HG03060 (cell line): ENCODE measurements around the gene KLHL25.

Source experiments
- ATAC-seq: cut with Tn5 transposase; IDR thresholded peaks from one replicate; pipeline ENCODE4 v1.9.1; 2021; ENCODE audit warnings: low read depth, moderate number of reproducible peaks; ENCODE audit not compliant: unreplicated experiment

KLHL25 gene

GRCh38 chr15:85762039-85762755, 32.5 kb downstream of the KLHL25 start:
- no peak for ATAC-seq

DNA sequence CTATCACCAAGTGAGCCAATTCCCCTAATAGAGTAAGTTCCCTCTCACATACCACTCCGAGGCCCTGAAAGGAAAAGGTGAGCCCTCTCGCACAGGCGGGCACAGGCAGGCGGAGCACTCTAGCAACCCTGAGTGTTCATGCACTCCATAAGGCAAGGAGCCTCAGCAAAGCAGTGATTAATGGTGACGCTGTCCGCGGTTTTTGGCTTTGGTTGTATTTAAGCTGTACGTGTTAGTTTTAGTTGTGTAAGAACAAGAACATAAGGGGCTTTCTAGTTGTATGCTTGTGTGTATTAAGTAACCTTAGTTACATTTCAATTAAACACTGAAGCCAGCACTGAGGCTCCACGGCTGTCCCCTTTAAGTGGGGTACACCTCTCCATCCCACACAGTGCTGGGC, 33.1 kb downstream of the KLHL25 start:
- ATAC-seq, result no peak

DNA sequence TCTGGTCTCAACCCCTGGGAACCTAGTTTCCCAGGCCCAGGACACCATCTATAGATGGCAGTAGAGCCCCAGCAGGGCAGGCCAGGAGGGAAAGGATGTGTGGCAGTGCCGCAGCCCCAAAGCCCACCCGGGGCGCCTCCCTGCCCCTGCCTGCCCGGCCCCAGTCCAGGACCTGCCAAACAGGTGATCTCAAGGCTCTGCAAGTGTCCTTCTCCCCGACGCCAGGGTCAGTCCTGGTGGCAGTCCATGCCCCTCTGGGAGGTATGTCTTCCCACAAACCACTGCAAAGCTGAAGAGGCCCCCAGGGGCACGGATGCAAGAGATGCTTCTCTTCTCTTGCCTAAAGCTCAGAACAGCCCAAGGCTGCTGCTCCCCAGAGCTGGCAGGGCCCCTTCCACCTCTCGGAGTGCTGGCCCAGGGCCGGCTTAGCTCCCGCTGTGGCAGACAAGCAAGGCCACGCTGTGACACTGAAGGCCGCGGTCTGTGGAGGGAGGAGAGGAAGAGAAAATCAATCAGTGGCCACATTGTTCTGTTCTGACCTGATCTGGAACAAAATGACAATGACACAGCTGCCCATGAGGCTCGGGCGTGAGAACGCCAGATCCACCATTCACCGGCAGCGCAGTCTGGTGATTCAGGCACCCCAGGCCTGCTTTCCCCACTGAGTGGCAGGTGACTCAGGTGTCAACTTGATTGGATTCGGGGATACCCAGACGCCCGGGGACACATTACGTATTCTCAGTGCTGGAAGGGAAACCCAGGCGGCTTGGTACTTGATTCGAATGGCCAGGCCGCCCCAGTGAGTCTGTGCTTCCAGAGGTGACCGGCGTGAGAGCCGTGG, 34.0 kb downstream of the KLHL25 start:
- no peak for ATAC-seq

- ATAC-seq, result no peak
Measured at GRCh38 chr15:85760049-85760448, 34.7 kb downstream of the KLHL25 start.

DNA sequence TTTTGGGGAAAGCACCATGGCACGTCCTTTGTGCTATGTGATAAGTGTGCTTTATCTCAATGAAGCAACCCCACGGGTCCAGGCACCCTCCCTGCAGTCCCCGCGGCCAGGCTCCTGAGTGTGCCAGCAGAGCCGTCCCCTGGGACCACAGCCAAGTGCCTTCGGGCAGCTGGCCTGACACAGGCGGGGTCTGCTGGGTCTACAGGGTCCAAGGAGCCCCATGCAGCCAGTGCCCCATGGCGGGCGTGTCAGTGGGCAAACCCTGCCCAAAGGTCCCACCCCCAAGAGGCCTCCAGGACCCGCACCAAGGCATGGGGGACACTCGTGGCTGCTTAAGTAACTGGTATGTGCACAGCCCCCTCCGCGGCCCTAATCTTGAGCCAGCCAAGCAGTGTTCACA, 35.3 kb downstream of the KLHL25 start:
- no peak for ATAC-seq

DNA sequence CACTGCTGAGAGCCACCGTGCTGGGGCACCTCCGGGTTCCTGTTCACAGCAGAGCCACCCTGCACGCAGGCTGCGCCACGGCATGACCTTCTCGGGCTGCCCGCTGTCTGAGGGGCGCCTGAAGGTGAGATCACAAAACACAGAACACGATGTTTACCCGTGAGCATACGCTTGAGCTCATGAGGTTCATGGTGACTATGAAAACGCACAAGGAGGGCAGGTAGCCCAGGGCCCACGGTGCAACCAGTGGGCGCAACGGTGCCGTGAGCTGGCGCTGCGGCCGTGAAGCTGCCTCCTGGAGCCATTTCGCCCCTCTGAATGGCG, 36.1 kb downstream of the KLHL25 start:
- ATAC-seq, result no peak

- ATAC-seq, result no peak
Measured at GRCh38 chr15:85757939-85758654, 36.6 kb downstream of the KLHL25 start.

- no peak for ATAC-seq
Measured at GRCh38 chr15:85757073-85757938, 37.4 kb downstream of the KLHL25 start.

- no peak for ATAC-seq
Measured at GRCh38 chr15:85756411-85757072, 38.2 kb downstream of the KLHL25 start.

- ATAC-seq, result no peak
Measured at GRCh38 chr15:85755942-85756341, 38.8 kb downstream of the KLHL25 start.

DNA sequence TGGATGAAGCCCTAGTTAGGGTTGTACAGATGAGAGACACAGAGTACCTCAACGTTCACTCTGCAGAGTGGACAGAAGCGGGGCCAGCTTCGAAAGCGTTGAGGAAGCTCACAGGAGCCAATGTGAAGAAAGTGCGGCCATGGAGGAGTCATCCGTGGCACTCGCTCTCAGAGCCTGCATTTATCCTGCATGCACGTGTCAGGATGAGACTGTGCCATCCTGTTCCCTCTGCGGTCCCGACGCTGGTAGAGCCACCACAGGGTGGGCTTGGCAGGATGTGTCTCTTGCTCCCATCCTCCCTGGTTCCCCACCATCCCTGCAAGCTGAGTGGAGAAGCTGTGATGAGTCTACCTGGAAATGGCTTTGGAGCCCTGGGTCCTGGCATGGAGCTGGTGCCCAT, 39.3 kb downstream of the KLHL25 start:
- ATAC-seq, result no peak

DNA sequence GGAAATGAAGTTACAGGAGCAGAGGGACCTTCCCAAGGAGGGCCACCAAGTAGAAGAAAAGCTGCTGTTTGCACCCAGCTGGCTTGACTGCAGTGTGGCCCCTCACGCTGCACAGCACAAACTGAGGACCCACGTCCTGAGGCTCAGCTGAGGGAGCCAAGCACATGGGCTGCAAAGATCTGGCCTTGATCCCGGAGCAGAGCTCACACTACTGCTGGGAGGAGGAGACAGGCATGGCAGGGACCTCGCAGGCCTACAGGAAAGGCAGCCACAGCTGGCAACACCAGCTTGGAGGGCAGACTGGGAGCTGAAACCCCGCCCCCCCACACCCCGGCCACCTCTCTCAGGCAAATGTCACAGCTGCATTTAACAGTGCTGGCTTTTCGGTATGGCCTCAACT, 39.7 kb downstream of the KLHL25 start:
- ATAC-seq, result no peak

GRCh38 chr15:85753791-85754452, 40.8 kb downstream of the KLHL25 start:
- no peak for ATAC-seq

DNA sequence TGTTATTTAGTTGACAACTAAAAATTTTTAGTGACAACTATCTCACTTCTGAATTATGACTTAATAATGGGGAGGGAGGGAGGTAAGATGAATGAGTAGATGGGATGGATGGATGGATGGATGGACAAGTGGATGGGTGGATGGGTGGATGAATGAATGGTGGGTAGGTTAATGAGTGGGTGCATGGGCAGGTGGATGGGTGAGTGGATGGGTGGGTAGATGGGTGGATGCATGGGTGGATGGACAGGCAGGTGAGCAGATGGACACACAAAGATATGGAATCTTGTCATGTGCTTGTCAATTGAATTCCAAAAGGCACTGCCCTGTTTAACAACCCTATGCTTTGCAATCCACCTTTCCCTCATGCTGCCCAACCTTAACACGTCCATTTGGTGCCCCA, 41.5 kb downstream of the KLHL25 start:
- ATAC-seq, result no peak

DNA sequence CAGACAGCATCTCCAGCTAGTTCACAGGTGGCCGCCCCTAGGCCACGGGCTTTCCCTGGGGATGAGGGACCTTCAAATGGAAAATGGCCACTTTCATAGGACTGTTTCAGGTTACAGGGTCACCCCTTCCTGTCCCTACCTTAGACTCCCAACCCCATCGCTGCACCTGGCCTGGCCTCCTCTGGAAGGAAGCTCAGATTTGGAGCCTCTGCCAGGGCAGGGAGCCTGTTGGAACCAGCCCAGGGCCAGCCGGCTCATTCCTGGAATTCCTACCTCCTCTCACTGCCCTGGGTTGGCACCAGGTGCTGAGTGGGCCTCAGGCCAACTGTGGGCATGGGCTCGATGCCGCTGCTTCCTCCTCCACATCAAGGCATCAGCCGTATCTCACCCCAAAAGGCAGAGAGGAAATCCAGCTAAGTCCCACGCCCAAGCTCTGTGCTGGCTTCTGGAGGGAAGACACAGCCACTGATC, 42.2 kb downstream of the KLHL25 start:
- ATAC-seq, result no peak

DNA sequence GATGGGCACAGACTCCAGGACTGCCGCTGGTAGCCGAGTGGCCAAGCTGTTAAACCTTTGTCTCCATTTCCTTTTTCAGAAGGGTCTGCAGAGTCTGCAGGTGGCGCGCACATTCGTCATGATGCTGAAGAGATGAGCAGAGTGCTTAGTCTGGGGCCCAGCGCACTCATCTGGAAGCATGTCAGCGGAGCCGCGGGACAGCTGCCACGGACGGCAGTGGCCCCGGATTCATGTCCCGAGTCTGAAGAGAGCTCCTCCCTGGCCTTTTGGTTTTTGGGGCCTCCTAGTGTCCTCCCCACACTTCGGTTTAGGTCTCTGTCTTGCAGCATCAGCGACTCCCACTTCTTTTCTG, 42.6 kb downstream of the KLHL25 start:
- ATAC-seq, result no peak

GRCh38 chr15:85751291-85752123, 43.2 kb downstream of the KLHL25 start:
- ATAC-seq, result no peak
